ENCODE results near the gene SAMMSON.

The SAMMSON gene

GRCh38 chr3:70090322-70090913 lies 90.9 kb downstream of the SAMMSON start:
- DNase-seq (ENCODE audit: low read depth in 2 of 2) = no peak

- DNase-seq (ENCODE audit: low read depth in 2 of 2) = no peak
Measured at GRCh38 chr3:70094197-70094596, 94.7 kb downstream of the SAMMSON start.

GRCh38 chr3:70095260-70095659 lies 95.7 kb downstream of the SAMMSON start:
- DNase-seq (ENCODE audit: low read depth in 2 of 2) = no peak

- no peak for DNase-seq (ENCODE audit: low read depth in 2 of 2)
Measured at GRCh38 chr3:70096376-70097066, 97.0 kb downstream of the SAMMSON start.

- no peak for DNase-seq (ENCODE audit: low read depth in 2 of 2)
Measured at GRCh38 chr3:70097084-70097483, 97.6 kb downstream of the SAMMSON start.

GRCh38 chr3:70108072-70108471 lies 108.5 kb downstream of the SAMMSON start:
- peak in 1 of 2 donors; percentile 6 for DNase-seq (ENCODE audit: low read depth in 2 of 2)

GRCh38 chr3:70108546-70108945 lies 109.0 kb downstream of the SAMMSON start:
- DNase-seq (ENCODE audit: low read depth in 2 of 2) = no peak

GRCh38 chr3:70110066-70110465 lies 110.5 kb downstream of the SAMMSON start:
- DNase-seq (ENCODE audit: low read depth in 2 of 2) = no peak

GRCh38 chr3:70111411-70111810 lies 111.9 kb downstream of the SAMMSON start:
- DNase-seq (ENCODE audit: low read depth in 2 of 2) = no peak

GRCh38 chr3:70112751-70113150 lies 113.2 kb downstream of the SAMMSON start:
- no peak for DNase-seq (ENCODE audit: low read depth in 2 of 2)

GRCh38 chr3:70114431-70114830 lies 114.9 kb downstream of the SAMMSON start:
- no peak for DNase-seq (ENCODE audit: low read depth in 2 of 2)

- DNase-seq (ENCODE audit: low read depth in 2 of 2) = no peak
Measured at GRCh38 chr3:70119879-70120278, 120.3 kb downstream of the SAMMSON start.

Data from stimulated activated CD8-positive, alpha-beta memory T cell treated with anti-CD3 and anti-CD28 coated beads, Interleukin-2, amount 100 ng/mL, for 48 hours (primary cell).